Lower lobe of right lung (tissue), 2 donors: ENCODE measurements around the gene KRTAP10-10. TPM values are rescaled to one million over a fixed set of nuclear protein-coding genes. Genes with fewer than 3 reads are reported as not detected.

Experiments used
- ATAC-seq, 2 donors: fragments of 200-7000 bp; cut with Tn5 transposase; one replicate each; pipeline ENCODE4 v1.9.1; 2020 to 2022; ENCODE audit warnings: mild to moderate bottlenecking in 2 of 2, moderate library complexity in 2 of 2
- DNase-seq: peaks from one replicate; pipeline ENCODE4 v3.0.0-alpha.2; 2020
- H3K27ac ChIP-seq: fragments of 200-600 bp; one replicate; pipeline ENCODE4 v1.8.0; 2022
- H3K27me3 ChIP-seq: fragments of 200-600 bp; one replicate; pipeline ENCODE4 v1.8.0; 2022; ENCODE audit warnings: low read depth
- H3K36me3 ChIP-seq: fragments of 200-600 bp; one replicate; pipeline ENCODE4 v1.8.0; 2022; ENCODE audit warnings: mild to moderate bottlenecking
- H3K4me1 ChIP-seq: fragments of 200-600 bp; one replicate; pipeline ENCODE4 v1.8.0; 2022
- H3K4me3 ChIP-seq: fragments of 200-600 bp; one replicate; pipeline ENCODE4 v1.8.0; 2022; ENCODE audit warnings: mild to moderate bottlenecking
- H3K9me3 ChIP-seq: fragments of 200-600 bp; one replicate; pipeline ENCODE4 v1.8.0; 2022
- CTCF ChIP-seq: fragments of 200-600 bp; IDR thresholded peaks from one replicate; pipeline ENCODE4 v1.8.0; 2022; ENCODE audit warnings: antibody characterized with exemption, mild to moderate bottlenecking
- intact Hi-C: fragments of 100-400 bp; cut with DNase I; formaldehyde crosslinking; loops from one replicate; pipeline ENCODE4 v1.11.0; 2022
- total RNA-seq: library from RNA; stranded (reverse); fragmentation: NEBNext Ultra II Directional; extraction: Animal tissue kit (Norgen Biotek cat#: 25700); gene quantifications from one replicate; pipeline ENCODE4 v1.2.1, GENCODE V29; 2021
- donor health status: DM: no; HTN: yes; CAD: no; lungs with severe emphysema.

Gene KRTAP10-10
- total RNA-seq, 1 donor from 2014 or later: not detected

GRCh38 chr21:44653656-44654575 is 16.8 kb downstream of the KRTAP10-10 start:
- Histone ChIP-seq H3K9me3 (no peaks in the 10 kb centered on the region), H3K36me3 (no peaks in the 10 kb centered on the region), H3K4me1 (no peaks in the 10 kb centered on the region), H3K27ac (no peak overlapping the region), H3K27me3 (peaks cover 20% of the 10 kb centered on the region), H3K4me3 (no peak overlapping the region)
- peak in 1 of 2 donors; percentile 4 for ATAC-seq
- TF ChIP-seq CTCF: no peak
- intact Hi-C loops: no loop called here
- no peak for DNase-seq

- H3K4me1 ChIP-seq: no peaks in the 10 kb centered on the region
- TF ChIP-seq CTCF: no peak
- ATAC-seq (no peak), DNase-seq (no peak)
- H3K27ac ChIP-seq: no peak within 1 kb of the TSS
- no peaks in the 10 kb centered on the region for H3K36me3 ChIP-seq
- no peak within 1 kb of the TSS for H3K4me3 ChIP-seq
- no peaks in the 10 kb centered on the region for H3K9me3 ChIP-seq
- intact Hi-C loops: no loop called here
- peaks cover 27% of the 10 kb centered on the region for H3K27me3 ChIP-seq
These were observed 17.5 kb downstream of the KRTAP10-10 start, which contains the start of gene KRTAP12-4 for GRCh38 chr21:44654576-44655175. KRTAP12-4 (minus strand) TSS chr21:44654659; CDS start chr21:44654614, 45 bp downstream.

GRCh38 chr21:44656868-44657267 is 19.7 kb downstream of the KRTAP10-10 start:
- intact Hi-C loops: no loop called here
- H3K36me3 ChIP-seq: no peaks in the 10 kb centered on the region
- peaks cover 27% of the 10 kb centered on the region for H3K27me3 ChIP-seq
- no peak overlapping the region for H3K4me3 ChIP-seq
- H3K4me1 ChIP-seq: no peaks in the 10 kb centered on the region
- ATAC-seq: no peak
- TF ChIP-seq CTCF: no peak
- DNase-seq: no peak
- H3K27ac ChIP-seq: no peak overlapping the region
- H3K9me3 ChIP-seq: no peaks in the 10 kb centered on the region

- TF ChIP-seq CTCF: no peak
- intact Hi-C loops: no loop called here
- Histone ChIP-seq H3K4me3 (no peak within 1 kb of the TSS), H3K27me3 (peaks cover 27% of the 10 kb centered on the region), H3K36me3 (no peaks in the 10 kb centered on the region), H3K9me3 (no peaks in the 10 kb centered on the region), H3K4me1 (no peaks in the 10 kb centered on the region), H3K27ac (no peak within 1 kb of the TSS)
- ATAC-seq (peak; percentile 45 to 52), DNase-seq (no peak)
These were observed 20.7 kb downstream of the KRTAP10-10 start, which contains the start of gene KRTAP12-3 for GRCh38 chr21:44657635-44658540. KRTAP12-3 (plus strand) TSS chr21:44657932; CDS start chr21:44657980, 48 bp downstream.

GRCh38 chr21:44658541-44658910 is 21.4 kb downstream of the KRTAP10-10 start:
- Histone ChIP-seq H3K27me3 (peaks cover 27% of the 10 kb centered on the region), H3K4me3 (no peak overlapping the region), H3K9me3 (no peaks in the 10 kb centered on the region), H3K27ac (no peak overlapping the region), H3K4me1 (no peaks in the 10 kb centered on the region), H3K36me3 (no peaks in the 10 kb centered on the region)
- no peak for DNase-seq
- intact Hi-C loops: no loop called here
- ATAC-seq: peak in 1 of 2 donors; percentile 33
- TF ChIP-seq CTCF: no peak
